GM12864 (cell line): ENCODE data around the gene AGR2.

ENCODE experiments used
- DNase-seq: peaks from one replicate; pipeline ENCODE4 v3.0.0-alpha.2; 2011; ENCODE audit warnings: low read depth
- H3K4me3 ChIP-seq: 2 replicates; pipeline ENCODE4 v1.5.1; 2011; ENCODE audit warnings: mild to moderate bottlenecking, low read depth, low read length, control low read depth
- TF ChIP-seq, protein P1 (sequence below): IDR thresholded peaks from 2 replicates; pipeline ENCODE4 v1.5.1; 2011; ENCODE audit warnings: low read depth, mild to moderate bottlenecking, moderate library complexity, low read length, control low read depth, inconsistent platforms; ENCODE audit errors: missing control alignments

AGR2 gene

DNA sequence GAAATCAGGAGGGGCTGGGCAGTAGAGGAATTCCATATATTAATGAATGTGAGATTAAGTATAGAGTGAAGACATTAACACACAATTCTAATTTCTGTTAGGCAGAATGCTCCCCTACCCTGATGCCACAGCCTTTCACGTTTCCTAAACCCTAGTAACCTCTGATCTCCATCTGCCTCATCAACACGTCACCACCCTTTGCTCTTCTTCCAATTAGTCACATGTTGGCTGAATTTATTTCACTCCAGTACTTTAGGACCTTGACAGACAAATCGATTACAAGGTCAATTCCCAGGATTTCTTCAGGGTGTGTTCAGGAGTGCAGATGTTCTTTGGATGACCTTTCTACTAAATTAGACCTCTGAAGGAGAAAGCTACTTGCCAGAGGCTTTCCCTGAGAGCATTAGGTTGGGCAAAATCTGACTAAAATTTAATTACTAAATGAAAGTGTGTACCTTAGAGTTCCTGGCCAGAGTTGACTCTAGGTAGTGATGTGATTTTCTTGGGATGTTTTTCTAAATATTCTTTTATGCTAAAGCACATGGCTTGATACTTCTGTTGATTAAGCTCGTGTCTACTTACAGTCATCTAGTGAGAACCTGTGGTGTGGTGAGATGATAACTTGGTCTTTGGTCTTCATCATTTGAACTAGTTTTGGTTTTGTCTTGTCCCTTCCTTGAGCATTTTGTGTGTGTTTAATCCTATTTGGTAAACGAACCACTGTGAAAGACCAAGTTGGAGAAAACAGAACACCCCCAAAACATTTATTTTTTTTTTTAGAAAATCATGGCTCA, 12.7 kb downstream of the AGR2 start:
- DNase-seq, result no peak
- TF ChIP-seq, protein P1, sequence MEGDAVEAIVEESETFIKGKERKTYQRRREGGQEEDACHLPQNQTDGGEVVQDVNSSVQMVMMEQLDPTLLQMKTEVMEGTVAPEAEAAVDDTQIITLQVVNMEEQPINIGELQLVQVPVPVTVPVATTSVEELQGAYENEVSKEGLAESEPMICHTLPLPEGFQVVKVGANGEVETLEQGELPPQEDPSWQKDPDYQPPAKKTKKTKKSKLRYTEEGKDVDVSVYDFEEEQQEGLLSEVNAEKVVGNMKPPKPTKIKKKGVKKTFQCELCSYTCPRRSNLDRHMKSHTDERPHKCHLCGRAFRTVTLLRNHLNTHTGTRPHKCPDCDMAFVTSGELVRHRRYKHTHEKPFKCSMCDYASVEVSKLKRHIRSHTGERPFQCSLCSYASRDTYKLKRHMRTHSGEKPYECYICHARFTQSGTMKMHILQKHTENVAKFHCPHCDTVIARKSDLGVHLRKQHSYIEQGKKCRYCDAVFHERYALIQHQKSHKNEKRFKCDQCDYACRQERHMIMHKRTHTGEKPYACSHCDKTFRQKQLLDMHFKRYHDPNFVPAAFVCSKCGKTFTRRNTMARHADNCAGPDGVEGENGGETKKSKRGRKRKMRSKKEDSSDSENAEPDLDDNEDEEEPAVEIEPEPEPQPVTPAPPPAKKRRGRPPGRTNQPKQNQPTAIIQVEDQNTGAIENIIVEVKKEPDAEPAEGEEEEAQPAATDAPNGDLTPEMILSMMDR, result no peak
- H3K4me3 ChIP-seq, result no peak overlapping the region

DNA sequence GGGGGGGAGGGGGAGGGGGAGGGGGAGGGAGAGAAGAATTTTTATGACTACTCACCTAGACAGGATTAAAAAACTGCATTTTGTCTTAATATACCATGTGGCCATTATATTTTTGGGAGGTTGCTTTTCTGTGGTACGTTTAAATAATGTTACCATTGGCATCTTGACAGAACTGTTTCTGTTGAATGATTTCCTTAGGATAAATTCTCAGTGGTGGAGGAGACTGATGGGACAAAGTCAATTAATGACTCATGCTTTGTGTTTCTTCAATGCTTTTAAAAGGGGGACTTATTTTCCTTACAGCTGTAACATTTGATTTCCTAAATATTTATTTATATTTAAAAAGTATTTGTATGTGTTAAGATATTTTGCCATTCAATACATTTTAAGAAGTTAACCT, 13.7 kb downstream of the AGR2 start:
- DNase-seq, result no peak
- TF ChIP-seq, protein P1, result no peak
- H3K4me3 ChIP-seq, result no peak overlapping the region

DNA sequence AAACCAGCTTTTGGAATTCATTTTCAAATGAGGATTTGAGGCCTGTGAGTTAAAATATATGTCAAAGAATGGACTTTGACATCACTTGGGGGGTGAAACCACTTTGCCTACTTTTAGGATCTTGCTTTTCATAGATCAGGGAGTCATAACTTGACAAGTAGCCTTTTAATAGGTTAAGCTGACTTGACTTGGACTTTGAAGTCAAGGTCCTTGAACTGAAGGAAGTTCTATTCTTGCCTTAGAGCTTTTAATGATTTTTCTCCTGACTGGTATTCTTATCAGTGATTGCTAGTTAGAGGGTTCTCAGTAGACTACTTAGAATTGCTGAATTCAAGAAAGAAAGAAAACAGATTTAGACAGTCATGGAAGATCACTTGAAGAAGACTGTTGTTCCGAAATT, 17.7 kb downstream of the AGR2 start:
- TF ChIP-seq, protein P1, result no peak
- no peak for DNase-seq
- H3K4me3 ChIP-seq, result no peak overlapping the region

DNA sequence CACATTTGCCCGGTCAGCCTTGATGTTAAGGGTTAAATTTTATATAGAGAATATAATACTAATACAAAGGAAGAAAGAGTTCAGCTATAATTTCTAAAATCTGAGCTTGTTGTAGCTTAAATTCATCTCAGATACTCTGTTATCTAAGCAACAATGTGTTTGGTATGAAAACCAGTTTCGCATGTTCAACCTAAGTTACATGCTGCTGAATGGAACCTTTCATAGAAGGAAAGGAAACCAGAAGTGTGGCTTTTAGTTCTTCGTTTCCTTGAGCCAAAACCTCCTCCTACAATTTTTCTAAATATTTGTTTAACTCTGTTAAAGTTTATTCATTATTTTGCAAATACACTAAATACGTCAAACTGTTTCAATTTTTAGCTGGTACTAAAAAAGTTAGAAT, 18.5 kb downstream of the AGR2 start:
- TF ChIP-seq, protein P1, result no peak
- H3K4me3 ChIP-seq, result no peak overlapping the region
- no peak for DNase-seq

DNA sequence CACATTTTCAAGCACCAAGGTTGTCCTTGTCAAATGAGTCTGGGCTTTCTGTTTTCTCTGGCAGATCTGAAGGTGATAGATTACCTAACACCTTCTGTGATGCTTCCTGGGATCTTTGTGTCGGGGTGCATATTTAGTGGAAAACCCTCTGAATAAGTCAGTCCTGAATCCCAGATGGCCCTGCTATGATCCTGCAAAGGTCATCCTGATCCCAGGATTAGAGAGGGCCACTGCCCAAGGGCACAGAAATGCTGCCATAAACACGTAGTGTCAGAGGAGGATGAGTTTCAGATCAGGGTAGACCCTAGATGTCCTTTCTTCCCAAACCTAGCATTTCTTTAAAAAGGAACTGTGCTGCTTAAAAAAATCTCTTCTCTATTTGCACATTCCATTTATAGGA, 19.0 kb downstream of the AGR2 start:
- DNase-seq, result no peak
- TF ChIP-seq, protein P1, result no peak
- no peak overlapping the region for H3K4me3 ChIP-seq

- DNase-seq, result no peak
- H3K4me3 ChIP-seq, result no peak overlapping the region
- TF ChIP-seq, protein P1, result no peak
Observed at GRCh38 chr7:16785321-16785720, 19.5 kb downstream of the AGR2 start.

GRCh38 chr7:16780596-16780995, 24.2 kb downstream of the AGR2 start:
- TF ChIP-seq, protein P1, result no peak
- no peak for DNase-seq
- no peak overlapping the region for H3K4me3 ChIP-seq
